ENCODE measurements around the gene ABCB6.
"Not testable (repeated sequence)": the region's sequence is repeated elsewhere in the genome, so short reads cannot be mapped to it uniquely, and the experiment has no call there.

Gene ABCB6

DNA sequence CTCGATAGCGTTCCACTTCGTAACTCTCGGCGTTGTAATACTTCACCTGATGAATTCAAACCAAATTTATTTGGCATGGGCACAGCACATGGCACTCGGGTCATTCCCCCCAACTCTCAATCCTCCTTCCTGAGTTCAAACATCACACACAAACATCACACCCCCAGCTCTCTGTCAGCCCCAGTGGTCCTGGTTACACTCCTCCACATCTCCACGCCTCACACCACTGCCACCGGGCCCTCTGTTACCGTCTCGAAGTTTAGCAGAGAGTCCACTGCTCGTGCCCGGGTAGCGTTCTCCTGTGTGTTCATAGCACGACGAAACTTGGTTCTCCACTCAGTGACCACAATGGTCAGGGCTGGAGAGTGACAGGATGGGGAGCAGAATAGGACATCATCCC, 4.6 kb downstream of the ABCB6 start:
- no peak for DNase-seq (ENCODE audit: low read depth in 2 of 2, low spot score in 1 of 2)

GRCh38 chr2:219213486-219214071, 5.2 kb downstream of the ABCB6 start:
- DNase-seq (ENCODE audit: low read depth in 2 of 2, low spot score in 1 of 2) = no peak

DNA sequence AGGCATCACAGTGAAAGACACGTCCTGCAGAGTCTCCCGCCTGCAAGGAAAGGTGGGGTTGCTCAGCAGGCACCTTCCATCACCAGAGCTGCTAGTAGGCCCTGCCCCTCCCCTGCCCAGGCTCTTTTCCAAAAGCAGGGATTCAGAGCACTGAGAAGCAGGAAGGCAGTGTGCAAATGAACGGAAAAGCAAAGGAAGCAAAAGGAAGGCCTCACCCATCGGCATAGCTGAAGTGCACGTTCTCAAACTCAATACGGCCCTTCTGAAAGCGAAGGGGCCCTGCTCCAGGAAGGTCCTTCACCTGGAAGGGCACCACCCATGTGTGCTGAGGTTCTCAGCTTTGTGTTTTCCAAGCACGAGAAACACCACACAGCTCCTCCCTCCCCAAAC, 5.7 kb downstream of the ABCB6 start:
- no peak for DNase-seq (ENCODE audit: low read depth in 2 of 2, low spot score in 1 of 2)

DNA sequence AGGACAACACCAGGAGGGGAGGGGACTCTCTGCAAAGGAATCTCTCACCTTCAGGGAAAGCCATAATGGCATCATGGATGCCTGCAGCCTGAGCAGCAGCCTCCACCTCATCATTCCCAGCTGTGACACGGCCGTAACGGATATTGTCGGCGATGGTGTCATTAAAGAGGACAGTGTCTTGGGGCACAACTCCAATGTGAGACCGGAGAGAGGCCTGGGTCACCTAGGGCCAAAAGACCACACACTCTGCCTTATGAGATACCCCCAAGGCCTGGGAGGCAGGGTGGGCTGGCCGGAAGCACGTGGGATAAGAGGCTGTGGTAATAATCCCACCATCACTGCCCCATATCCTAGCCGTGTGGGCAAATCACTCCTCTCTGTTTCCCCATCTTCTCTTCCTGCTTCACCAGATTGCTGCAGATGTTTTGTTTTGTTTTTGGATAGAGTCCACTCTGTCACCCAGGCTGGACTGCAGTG, 7.8 kb downstream of the ABCB6 start:
- DNase-seq (ENCODE audit: low read depth in 2 of 2, low spot score in 1 of 2) = no peak

- no peak for DNase-seq (ENCODE audit: low read depth in 2 of 2, low spot score in 1 of 2)
Observed at GRCh38 chr2:219210196-219210885, 8.4 kb downstream of the ABCB6 start.

- no peak for DNase-seq (ENCODE audit: low read depth in 2 of 2, low spot score in 1 of 2)
Observed at GRCh38 chr2:219209236-219210195, 9.2 kb downstream of the ABCB6 start.

GRCh38 chr2:219207884-219208740, 10.6 kb downstream of the ABCB6 start:
- DNase-seq (ENCODE audit: low read depth in 2 of 2, low spot score in 1 of 2) = no peak

DNA sequence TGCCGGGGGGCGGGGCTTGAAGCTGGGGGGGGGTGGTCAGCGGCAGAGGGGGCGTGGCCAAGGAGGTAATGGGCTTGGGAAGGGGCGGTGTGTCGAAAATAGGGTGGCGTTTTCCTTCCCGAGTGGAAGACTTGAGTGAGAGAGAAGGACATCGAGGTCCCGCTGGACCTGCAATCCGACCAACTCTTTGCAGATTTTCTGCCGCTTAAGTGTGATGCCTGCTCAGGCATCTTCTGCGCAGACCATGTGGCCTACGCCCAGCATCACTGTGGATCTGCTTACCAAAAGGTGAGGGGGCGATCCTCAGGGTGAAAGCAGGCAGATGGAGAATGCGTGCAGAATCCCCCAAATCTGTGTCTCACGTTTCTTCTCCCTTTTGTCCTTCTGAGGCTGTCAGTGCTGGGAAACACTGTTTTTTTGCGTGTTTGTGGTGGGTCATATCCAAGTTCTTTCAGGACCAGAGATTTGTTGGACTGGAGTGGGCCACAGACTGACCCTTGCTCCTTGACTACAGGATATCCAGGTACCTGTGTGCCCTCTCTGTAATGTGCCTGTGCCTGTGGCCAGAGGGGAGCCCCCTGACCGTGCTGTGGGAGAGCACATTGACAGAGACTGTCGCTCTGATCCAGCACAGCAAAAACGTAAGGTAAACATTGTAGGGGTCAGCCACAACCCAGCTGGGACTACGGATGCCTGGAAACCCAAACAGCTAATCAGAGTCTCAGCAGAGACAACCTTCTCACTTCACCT, 11.4 kb downstream of the ABCB6 start:
- no peak for DNase-seq (ENCODE audit: low read depth in 2 of 2, low spot score in 1 of 2)

- DNase-seq (ENCODE audit: low read depth in 2 of 2, low spot score in 1 of 2) = peak; percentile 89 to 90
Observed at GRCh38 chr2:219206328-219207133, 12.2 kb downstream of the ABCB6 start, which contains the start of gene ZFAND2B. Gene ZFAND2B, plus strand, starts transcription at chr2:219206782. Its CDS starts 206 bp downstream, at chr2:219206988.

GRCh38 chr2:219205981-219206327, 12.8 kb downstream of the ABCB6 start:
- no peak for DNase-seq (ENCODE audit: low read depth in 2 of 2, low spot score in 1 of 2)

DNA sequence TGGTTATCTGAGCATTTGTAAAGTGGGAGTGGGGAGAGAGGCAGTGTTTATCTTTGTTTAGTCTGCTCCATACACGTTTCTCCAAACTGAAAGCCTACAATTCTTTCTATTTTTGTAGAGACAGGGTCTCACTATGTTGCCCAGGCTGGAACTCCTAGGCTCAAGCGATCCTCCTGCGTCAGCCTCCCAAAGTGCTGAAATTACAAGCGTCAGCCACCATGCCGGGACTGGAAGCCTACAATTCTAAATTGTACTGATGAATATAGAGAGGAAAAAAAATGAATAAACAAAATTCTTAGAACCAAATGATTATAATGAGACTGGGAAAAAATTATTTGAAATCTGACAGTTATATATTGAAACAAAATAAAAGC, 13.6 kb downstream of the ABCB6 start:
- no peak for DNase-seq (ENCODE audit: low read depth in 2 of 2, low spot score in 1 of 2)

DNA sequence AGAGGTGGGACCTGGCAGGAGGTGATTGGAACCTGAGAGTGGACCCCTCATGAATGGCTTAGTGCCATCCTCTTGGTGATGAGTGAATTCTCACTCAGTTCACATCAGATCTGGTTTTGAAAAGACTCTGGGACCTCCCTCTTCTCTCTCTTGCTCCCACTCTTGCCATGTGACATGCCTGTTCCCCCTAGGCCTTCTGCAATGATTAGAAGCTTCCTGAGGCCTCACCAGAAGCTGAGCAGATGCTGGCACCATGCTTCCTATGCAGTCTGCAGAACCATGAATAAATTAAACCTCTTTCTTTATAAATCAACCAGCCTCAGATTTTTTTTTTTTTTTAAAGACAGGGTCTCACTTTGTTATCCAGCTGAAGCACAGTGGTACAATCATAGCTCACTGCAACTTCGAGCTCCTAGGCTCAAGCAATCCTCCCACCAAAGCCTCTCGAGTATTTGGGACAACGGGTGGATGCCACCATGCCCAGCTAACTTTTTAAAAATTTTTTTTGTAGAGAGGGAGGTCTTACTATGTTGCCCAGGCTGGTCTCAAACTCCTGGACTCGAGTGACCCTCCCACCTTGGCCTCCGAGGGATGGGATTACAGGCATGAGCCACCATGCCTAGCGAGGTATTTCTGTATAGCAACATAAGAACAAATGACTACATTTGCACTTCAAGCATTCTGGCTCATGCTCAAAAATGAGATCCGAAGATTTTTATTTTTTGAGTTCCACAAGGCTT, 14.2 kb downstream of the ABCB6 start:
- DNase-seq (ENCODE audit: low read depth in 2 of 2, low spot score in 1 of 2) = no peak

- DNase-seq (ENCODE audit: low read depth in 2 of 2, low spot score in 1 of 2) = not testable (repeated sequence)
Observed at GRCh38 chr2:219201331-219201730, 17.4 kb downstream of the ABCB6 start.

DNA sequence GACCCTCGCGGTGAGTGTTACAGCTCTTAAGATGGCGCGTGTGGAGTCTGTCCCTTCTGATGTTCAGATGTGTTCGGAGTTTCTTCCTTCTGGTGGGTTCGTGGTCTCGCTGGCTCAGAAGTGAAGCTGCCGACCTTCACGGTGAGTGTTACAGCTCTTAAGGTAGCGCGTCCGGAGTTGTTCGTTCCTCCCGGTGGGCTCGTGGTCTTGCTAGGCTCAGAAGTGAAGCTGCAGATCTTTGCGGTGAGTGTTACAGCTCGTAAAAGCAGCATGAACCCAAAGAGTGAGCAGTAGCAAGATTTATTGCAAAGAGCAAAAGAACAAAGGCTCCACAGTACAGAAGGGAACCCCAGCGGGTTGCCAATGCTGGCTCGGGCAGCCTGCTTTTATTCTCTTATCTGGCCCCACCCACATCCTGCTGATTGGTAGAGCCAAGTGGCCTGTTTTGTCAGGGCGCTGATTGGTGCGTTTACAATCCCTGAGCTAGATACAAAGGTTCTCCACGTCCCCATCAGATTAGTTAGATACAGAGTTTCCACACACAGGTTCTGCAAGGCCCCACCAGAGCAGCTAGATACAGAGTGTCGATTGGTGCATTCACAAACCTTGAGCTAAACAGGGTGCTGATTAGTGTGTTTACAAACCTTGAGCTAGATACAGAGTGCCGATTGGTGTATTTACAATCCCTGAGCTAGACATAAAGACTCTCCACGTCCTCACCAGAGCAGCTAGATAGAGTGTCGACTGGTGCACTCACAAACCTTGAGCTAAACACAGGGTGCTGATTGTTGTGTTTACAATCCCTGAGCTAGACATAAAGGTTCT, 18.0 kb downstream of the ABCB6 start:
- not testable (repeated sequence) for DNase-seq (ENCODE audit: low read depth in 2 of 2, low spot score in 1 of 2)

- DNase-seq (ENCODE audit: low read depth in 2 of 2, low spot score in 1 of 2) = no peak
Observed at GRCh38 chr2:219199470-219200211, 19.1 kb downstream of the ABCB6 start.

- no peak for DNase-seq (ENCODE audit: low read depth in 2 of 2, low spot score in 1 of 2)
Observed at GRCh38 chr2:219198974-219199373, 19.8 kb downstream of the ABCB6 start.

GRCh38 chr2:219197388-219197787, 21.4 kb downstream of the ABCB6 start:
- DNase-seq (ENCODE audit: low read depth in 2 of 2, low spot score in 1 of 2) = no peak

Data from stimulated activated CD8-positive, alpha-beta memory T cell treated with anti-CD3 and anti-CD28 coated beads, Interleukin-4, amount 100 ng/mL, for 1 hour (primary cell).